ENCODE results near the gene CTXND2.

CTXND2 gene

GRCh38 chr1:150944856-150945255, 57.9 kb downstream of the CTXND2 start:
- intact Hi-C loops (cut with DNase I) = no loop called here
- DNase-seq = no peak

GRCh38 chr1:150954708-150955107, 67.8 kb downstream of the CTXND2 start:
- no peak for DNase-seq
- intact Hi-C loops (cut with DNase I) = no loop called here

GRCh38 chr1:150955280-150955679, 68.3 kb downstream of the CTXND2 start:
- no peak for DNase-seq

DNA sequence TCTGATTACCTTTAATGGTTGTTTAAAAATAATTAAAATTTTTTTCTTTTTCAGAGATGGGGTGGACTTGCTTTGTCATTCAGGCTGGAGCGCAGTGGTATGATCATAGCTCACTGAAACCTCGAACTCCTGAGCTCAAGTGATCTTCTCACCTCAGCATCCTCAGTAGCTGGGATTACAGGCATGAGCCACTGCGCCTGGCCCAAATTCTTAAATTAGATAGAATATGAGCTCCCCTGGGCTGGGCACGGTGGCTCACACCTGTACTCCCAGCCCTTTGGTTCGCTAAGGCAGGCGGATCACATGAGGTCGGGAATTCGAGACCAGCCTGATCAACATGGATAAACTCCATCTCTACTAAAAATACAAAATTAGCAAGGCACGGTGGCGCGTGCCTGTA, 70.7 kb downstream of the CTXND2 start:
- intact Hi-C loops (cut with DNase I) = no loop called here
- DNase-seq = no peak

More at GRCh38 chr1:150955280-150955679, 68.3 kb downstream of the CTXND2 start:
- intact Hi-C loops (cut with DNase I) = no loop called here

GRCh38 chr1:150960646-150961045, 73.7 kb downstream of the CTXND2 start:
- peak in 1 of 10 donors; percentile 12 for DNase-seq
- intact Hi-C loops (cut with DNase I) = no loop called here

GRCh38 chr1:150961756-150962155, 74.8 kb downstream of the CTXND2 start:
- no peak for DNase-seq

More at GRCh38 chr1:150961756-150962155, 74.8 kb downstream of the CTXND2 start:
- intact Hi-C loops (cut with DNase I) = no loop called here
